Measurements from ENCODE around the gene STK33.

- TF ChIP-seq CTCF (conservative IDR thresholded peaks at IDR 0.05) (no peak), EZH2 (IDR thresholded peaks at IDR 0.05; ENCODE audit: low read depth) (no peak)
Measured at GRCh38 chr11:8368772-8369171, 225.3 kb downstream of the STK33 start.
